Aorta (tissue), 5 donors: ENCODE results near the gene SUSD1. TPM values are rescaled to one million over a fixed set of nuclear protein-coding genes. Genes with fewer than 3 reads are reported as not detected.
"Not testable (repeated sequence)": the region's sequence is repeated elsewhere in the genome, so short reads cannot be mapped to it uniquely, and the experiment has no call there.

Source experiments
- ATAC-seq: fragments of 200-7000 bp; cut with Tn5 transposase; one replicate; pipeline ENCODE4 v1.9.1; 2022; ENCODE audit warnings: moderate library complexity; ENCODE audit not compliant: low FRiP score
- DNase-seq, 2 donors: peaks; one replicate each; pipeline ENCODE4 v3.0.0-alpha.2; 2020
- H3K27ac ChIP-seq, 2 donors: one replicate each; pipeline ENCODE4 v1.5.1; 2013; ENCODE audit warnings: low read length in 2 of 2, mild to moderate bottlenecking in 2 of 2, moderate library complexity in 2 of 2, control low read depth in 1 of 2, inconsistent platforms in 1 of 2, low read depth in 1 of 2
- H3K27me3 ChIP-seq, 2 donors: one replicate each; pipeline ENCODE4 v1.6.1; 2013; ENCODE audit warnings: control low read depth in 1 of 2, low read length in 1 of 2, mild to moderate bottlenecking in 1 of 2, moderate library complexity in 1 of 2; ENCODE audit not compliant: insufficient read depth in 2 of 2, control insufficient read depth in 1 of 2
- H3K36me3 ChIP-seq, 2 donors: one replicate each; pipeline ENCODE4 v1.6.1; 2013; ENCODE audit warnings: control low read depth in 1 of 2, low read length in 1 of 2, mild to moderate bottlenecking in 1 of 2; ENCODE audit not compliant: insufficient read depth in 2 of 2, control insufficient read depth in 1 of 2
- H3K4me1 ChIP-seq, 2 donors: one replicate each; pipeline ENCODE4 v1.6.1; 2013; ENCODE audit warnings: low read length in 2 of 2, control low read depth in 1 of 2, mild to moderate bottlenecking in 1 of 2, moderate library complexity in 1 of 2; ENCODE audit not compliant: insufficient read depth in 2 of 2, control insufficient read depth in 1 of 2
- H3K4me3 ChIP-seq, 2 donors: one replicate each; pipeline ENCODE4 v1.5.1; 2013; ENCODE audit warnings: low read length in 2 of 2, control low read depth in 1 of 2, mild to moderate bottlenecking in 1 of 2
- H3K9me3 ChIP-seq: one replicate; pipeline ENCODE4 v1.6.1; 2013; ENCODE audit warnings: mild to moderate bottlenecking, low read length; ENCODE audit not compliant: control insufficient read depth
- WGBS, 2 donors: extraction: QIAGEN DNeasy Blood & Tissue Kit; methylation state at CpG; one replicate each; pipeline ENCODE4 v1.1.7; 2013; 5-methylcytosine and 5-hydroxymethylcytosine counted together
- intact Hi-C, 2 donors: fragments of 100-400 bp; cut with DNase I; formaldehyde crosslinking; loops; one replicate each; pipeline versions ENCODE4 v1.14.2 to v1.15.0; 2022
- polyA plus RNA-seq, 2 donors: library from polyadenylated mRNA; stranded (reverse); fragments of 200-250 nt; gene quantifications; one replicate each; pipeline ENCODE4 v1.2.3, GENCODE V29; 2013
- total RNA-seq, 2 donors: library from RNA; stranded (reverse); fragmentation: NEBNext Ultra II Directional; extraction: Animal tissue kit (Norgen Biotek cat#: 25700); gene quantifications; one replicate each; pipeline ENCODE4 v1.2.1, GENCODE V29; 2021
- donor health status: healthy with polysubstance abuse.
- donor health status: Bipolar disorder and iron deficiency.
- donor health status: DM: no; HTN: no; CAD: no.
- donor health status: DM: no; HTN: no; CAD: no.
- donor health status: DM: yes; HTN: yes; CAD: no.

Gene SUSD1
- total and polyA plus RNA-seq, 4 donors = 3.4 to 14.3 (median 9.0) TPM

- no peak overlapping the region for H3K4me3 ChIP-seq
Measured at GRCh38 chr9:112130347-112130746, 44.8 kb downstream of the SUSD1 start.

GRCh38 chr9:112129246-112129645, 45.9 kb downstream of the SUSD1 start:
- intact Hi-C loops = no loop called here
- no peaks in the 10 kb centered on the region for H3K27me3 ChIP-seq
- no peaks in the 10 kb centered on the region for H3K4me1 ChIP-seq
- no peak overlapping the region for H3K4me3 ChIP-seq
- ATAC-seq (no peak), DNase-seq (no peak)
- H3K36me3 ChIP-seq = no peaks in the 10 kb centered on the region
- WGBS, 2 donors = 92 to 93% methylated on average over 6 of the region's 6 CpGs
- no peak overlapping the region for H3K27ac ChIP-seq
- no peaks in the 10 kb centered on the region for H3K9me3 ChIP-seq

More at GRCh38 chr9:112130347-112130746, 44.8 kb downstream of the SUSD1 start:
- Histone ChIP-seq H3K27ac (no peak overlapping the region), H3K27me3 (no peaks in the 10 kb centered on the region), H3K4me1 (no peaks in the 10 kb centered on the region), H3K9me3 (no peaks in the 10 kb centered on the region), H3K36me3 (no peaks in the 10 kb centered on the region)
- ATAC-seq = no peak
- WGBS, 2 donors = 75 to 88% methylated on average over 2 of the region's 2 CpGs
- no peak for DNase-seq
- intact Hi-C loops = no loop called here

GRCh38 chr9:112128399-112128798, 46.7 kb downstream of the SUSD1 start:
- H3K27ac ChIP-seq, H3K4me3 ChIP-seq, H3K27me3 ChIP-seq, DNase-seq, H3K4me1 ChIP-seq, intact Hi-C loops, ATAC-seq, H3K9me3 ChIP-seq, H3K36me3 ChIP-seq: not testable (repeated sequence)
- WGBS, 2 donors = 95 to 96% methylated on average over 5 of the region's 5 CpGs

- 93 to 95% methylated on average over 3 of the region's 3 CpGs for WGBS, 2 donors
- no peak for ATAC-seq
Measured at GRCh38 chr9:112127281-112127680, 47.8 kb downstream of the SUSD1 start.

GRCh38 chr9:112125951-112126388, 49.1 kb downstream of the SUSD1 start:
- H3K27ac ChIP-seq = no peak overlapping the region
- peaks cover 0 to 5% of the 10 kb centered on the region in 2 donors for H3K36me3 ChIP-seq
- DNase-seq (no peak), ATAC-seq (no peak)
- intact Hi-C loops = no loop called here
- H3K4me1 ChIP-seq = no peaks in the 10 kb centered on the region
- no peaks in the 10 kb centered on the region for H3K9me3 ChIP-seq
- 73 to 76% methylated on average over 1 of the region's 1 CpG for WGBS, 2 donors
- no peak overlapping the region for H3K4me3 ChIP-seq
- H3K27me3 ChIP-seq = no peaks in the 10 kb centered on the region

More at GRCh38 chr9:112127281-112127680, 47.8 kb downstream of the SUSD1 start:
- H3K36me3 ChIP-seq = peaks cover 0 to 2% of the 10 kb centered on the region in 2 donors
- intact Hi-C loops = no loop called here
- H3K27me3 ChIP-seq = no peaks in the 10 kb centered on the region
- DNase-seq = no peak
- no peaks in the 10 kb centered on the region for H3K9me3 ChIP-seq
- H3K27ac ChIP-seq = no peak overlapping the region
- H3K4me3 ChIP-seq = no peak overlapping the region
- no peaks in the 10 kb centered on the region for H3K4me1 ChIP-seq

- no peak for DNase-seq
- Histone ChIP-seq H3K27ac (no peak overlapping the region), H3K4me1 (no peaks in the 10 kb centered on the region), H3K4me3 (no peak overlapping the region), H3K27me3 (no peaks in the 10 kb centered on the region), H3K36me3 (peaks cover 0 to 5% of the 10 kb centered on the region in 2 donors), H3K9me3 (no peaks in the 10 kb centered on the region)
- ATAC-seq = no peak
- intact Hi-C loops = no loop called here
- 93 to 95% methylated on average over 5 of the region's 5 CpGs for WGBS, 2 donors
Measured at GRCh38 chr9:112124156-112124555, 50.9 kb downstream of the SUSD1 start.

GRCh38 chr9:112121633-112122032, 53.5 kb downstream of the SUSD1 start:
- intact Hi-C loops = no loop called here

GRCh38 chr9:112120439-112120925, 54.6 kb downstream of the SUSD1 start:
- no peaks in the 10 kb centered on the region for H3K9me3 ChIP-seq
- 87 to 90% methylated on average over 2 of the region's 2 CpGs for WGBS, 2 donors
- ATAC-seq (no peak), DNase-seq (no peak)
- peaks cover 0 to 5% of the 10 kb centered on the region in 2 donors for H3K36me3 ChIP-seq
- H3K27ac ChIP-seq = no peak overlapping the region
- H3K4me1 ChIP-seq = no peaks in the 10 kb centered on the region
- intact Hi-C loops = no loop called here
- no peak overlapping the region for H3K4me3 ChIP-seq
- no peaks in the 10 kb centered on the region for H3K27me3 ChIP-seq

More at GRCh38 chr9:112121633-112122032, 53.5 kb downstream of the SUSD1 start:
- Histone ChIP-seq H3K4me3 (no peak overlapping the region), H3K4me1 (no peaks in the 10 kb centered on the region), H3K9me3 (no peaks in the 10 kb centered on the region), H3K27me3 (no peaks in the 10 kb centered on the region), H3K27ac (no peak overlapping the region), H3K36me3 (peaks cover 0 to 5% of the 10 kb centered on the region in 2 donors)
- WGBS, 2 donors = 82 to 88% methylated on average over 4 of the region's 4 CpGs
- ATAC-seq (no peak), DNase-seq (no peak)

- Histone ChIP-seq H3K36me3 (peaks cover 0 to 5% of the 10 kb centered on the region in 2 donors), H3K27me3 (no peaks in the 10 kb centered on the region), H3K9me3 (no peaks in the 10 kb centered on the region), H3K27ac (no peak overlapping the region), H3K4me3 (no peak overlapping the region), H3K4me1 (no peaks in the 10 kb centered on the region)
- intact Hi-C loops = no loop called here
- ATAC-seq = no peak
- no peak for DNase-seq
- WGBS, 2 donors = 91 to 95% methylated on average over 6 of the region's 6 CpGs
Measured at GRCh38 chr9:112120030-112120341, 55.1 kb downstream of the SUSD1 start.
